Trophoblast cell (in vitro differentiated cells and primary cell): ENCODE data around the gene VRK3.
A peak's percentile ranks its signal among the peaks of the same experiment; 100 is the strongest.

Experiments used
- DNase-seq, 2 donors: peaks; one replicate each; pipeline ENCODE4 v3.0.0-alpha.2; 2016
- H2AFZ ChIP-seq: 2 replicates; pipeline ENCODE4 v1.6.1; 2013; ENCODE audit warnings: low read length, moderate library complexity, mild to moderate bottlenecking; ENCODE audit not compliant: insufficient read depth, poor library complexity
- H2AK5ac ChIP-seq: 2 replicates; pipeline ENCODE4 v1.6.1; 2013; ENCODE audit warnings: mild to moderate bottlenecking, low read length
- H2BK120ac ChIP-seq: 2 replicates; pipeline ENCODE4 v1.6.1; 2013; ENCODE audit warnings: low read length, mild to moderate bottlenecking, moderate library complexity; ENCODE audit not compliant: insufficient read depth, poor library complexity
- H2BK12ac ChIP-seq: 2 replicates; pipeline ENCODE4 v1.6.1; 2013; ENCODE audit warnings: mild to moderate bottlenecking, low read length, moderate library complexity
- H2BK5ac ChIP-seq: 2 replicates; pipeline ENCODE4 v1.6.1; 2013; ENCODE audit warnings: low read length, low read depth, moderate library complexity, mild to moderate bottlenecking; ENCODE audit not compliant: poor library complexity
- H3K14ac ChIP-seq: 2 replicates; pipeline ENCODE4 v1.6.1; 2013; ENCODE audit warnings: mild to moderate bottlenecking, low read length
- H3K18ac ChIP-seq: 2 replicates; pipeline ENCODE4 v1.6.1; 2013; ENCODE audit warnings: mild to moderate bottlenecking, low read length
- H3K23ac ChIP-seq: 2 replicates; pipeline ENCODE4 v1.6.1; 2013; ENCODE audit warnings: low read length
- H3K27ac ChIP-seq: 2 replicates; pipeline ENCODE4 v1.5.1; 2013; ENCODE audit warnings: low read depth, mild to moderate bottlenecking, inconsistent platforms, low read length, moderate library complexity
- H3K27me3 ChIP-seq: 2 replicates; pipeline ENCODE4 v1.6.1; 2013; ENCODE audit warnings: inconsistent platforms, mild to moderate bottlenecking, low read length, moderate library complexity; ENCODE audit not compliant: insufficient read depth
- H3K36me3 ChIP-seq, 2 experiments: 1 replicate in 1 of 2; 2 replicates in 1 of 2; pipeline ENCODE4 v1.6.1; 2013; ENCODE audit warnings: low read length in 2 of 2, mild to moderate bottlenecking in 2 of 2, moderate library complexity in 1 of 2; ENCODE audit not compliant: insufficient read depth in 2 of 2, control insufficient read depth in 1 of 2
- H3K4ac ChIP-seq: 2 replicates; pipeline ENCODE4 v1.6.1; 2013; ENCODE audit warnings: low read depth, mild to moderate bottlenecking, low read length, moderate library complexity
- H3K4me1 ChIP-seq, 2 experiments: 1 replicate in 1 of 2; 2 replicates in 1 of 2; pipeline ENCODE4 v1.6.1; 2013; ENCODE audit warnings: low read length in 2 of 2, mild to moderate bottlenecking in 2 of 2, moderate library complexity in 1 of 2; ENCODE audit not compliant: insufficient read depth in 2 of 2, control insufficient read depth in 1 of 2
- H3K4me2 ChIP-seq: 2 replicates; pipeline ENCODE4 v1.6.1; 2013; ENCODE audit warnings: inconsistent platforms, mild to moderate bottlenecking, low read length, moderate library complexity
- H3K4me3 ChIP-seq: 2 replicates; pipeline ENCODE4 v1.5.1; 2013; ENCODE audit warnings: mild to moderate bottlenecking, low read depth, low read length, inconsistent platforms
- H3K79me1 ChIP-seq: one replicate; pipeline ENCODE4 v1.6.1; 2013; ENCODE audit warnings: low read length
- H3K79me2 ChIP-seq: 2 replicates; pipeline ENCODE4 v1.6.1; 2013; ENCODE audit warnings: low read length, mild to moderate bottlenecking; ENCODE audit not compliant: control insufficient read depth, insufficient read depth, poor library complexity
- H3K9ac ChIP-seq: 2 replicates; pipeline ENCODE4 v1.6.1; 2013; ENCODE audit warnings: mild to moderate bottlenecking, low read length
- H3K9me3 ChIP-seq: 2 replicates; pipeline ENCODE4 v1.6.1; 2013; ENCODE audit warnings: low read depth, mild to moderate bottlenecking, control low read depth, inconsistent platforms, low read length; ENCODE audit not compliant: insufficient read depth
- H4K12ac ChIP-seq: 2 replicates; pipeline ENCODE4 v1.6.1; 2013; ENCODE audit warnings: low read depth, mild to moderate bottlenecking, low read length, moderate library complexity
- H4K8ac ChIP-seq: 2 replicates; pipeline ENCODE4 v1.6.1; 2013; ENCODE audit warnings: low read depth, mild to moderate bottlenecking, low read length, moderate library complexity
- H4K91ac ChIP-seq: one replicate; pipeline ENCODE4 v1.6.1; 2013; ENCODE audit warnings: low read depth, mild to moderate bottlenecking, low read length, moderate library complexity
- WGBS: extraction: QIAGEN DNeasy Blood & Tissue Kit; methylation state at CpG from one replicate; pipeline ENCODE4 v1.1.7; 2013; ENCODE audit warnings: missing lambda C conversion rate; ENCODE audit not compliant: insufficient read length, insufficient coverage; ENCODE audit errors: extremely low coverage; 5-methylcytosine and 5-hydroxymethylcytosine counted together

Gene VRK3

DNA sequence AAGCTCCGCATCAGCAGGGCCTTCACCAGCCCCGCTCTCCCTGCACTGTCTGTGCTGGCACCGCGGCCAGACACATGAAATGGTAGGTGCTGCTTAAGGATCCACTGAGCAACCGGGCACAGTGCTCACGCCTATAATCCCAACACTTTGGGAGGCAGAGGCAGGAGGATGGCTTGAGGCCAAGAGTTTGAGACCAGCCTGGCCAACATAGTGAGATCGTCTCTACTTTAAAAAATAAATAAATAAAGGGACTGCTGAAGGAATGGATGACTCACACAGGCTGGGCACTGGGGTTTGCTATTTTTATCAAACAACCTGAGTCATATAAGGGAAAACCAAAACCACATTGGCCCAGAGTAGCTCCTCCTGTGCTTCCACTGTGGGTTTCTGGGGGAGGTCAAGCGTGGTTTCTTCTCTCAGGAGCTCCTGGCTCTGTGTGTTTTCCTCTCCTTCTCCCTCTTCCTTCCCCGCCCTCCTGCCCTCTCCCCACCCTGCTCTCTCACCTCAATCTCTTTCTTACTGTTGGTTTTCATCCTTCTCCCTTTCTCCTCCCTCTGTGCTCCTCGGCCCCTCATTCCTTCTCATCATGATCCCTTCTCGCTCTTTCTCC lies 21.3 kb downstream of the VRK3 start:
- Histone ChIP-seq H3K79me2 (no peaks in the 10 kb centered on the region), H3K4me3 (no peak overlapping the region), H3K27me3 (no peaks in the 10 kb centered on the region), H2BK12ac (no peak overlapping the region), H3K18ac (no peak overlapping the region), H4K12ac (no peak overlapping the region), H3K4me2 (no peak overlapping the region), H2BK120ac (no peak overlapping the region), H2BK5ac (no peak overlapping the region), H3K9me3 (no peaks in the 10 kb centered on the region), H3K27ac (no peak overlapping the region), H3K36me3 (peaks cover 77 to 84% of the 10 kb centered on the region in 2 experiments), H3K79me1 (no peaks in the 10 kb centered on the region), H2AFZ (no peak overlapping the region), H3K4me1 (no peaks in the 10 kb centered on the region), H2AK5ac (no peak overlapping the region), H3K23ac (no peak overlapping the region), H3K14ac (no peak overlapping the region), H4K8ac (no peak overlapping the region), H4K91ac (no peak overlapping the region), H3K9ac (no peak overlapping the region), H3K4ac (no peak overlapping the region)
- peak in 1 of 2 donors; percentile 17 for DNase-seq
- no CpG with 5 or more reads among the region's 11 CpGs for WGBS

DNA sequence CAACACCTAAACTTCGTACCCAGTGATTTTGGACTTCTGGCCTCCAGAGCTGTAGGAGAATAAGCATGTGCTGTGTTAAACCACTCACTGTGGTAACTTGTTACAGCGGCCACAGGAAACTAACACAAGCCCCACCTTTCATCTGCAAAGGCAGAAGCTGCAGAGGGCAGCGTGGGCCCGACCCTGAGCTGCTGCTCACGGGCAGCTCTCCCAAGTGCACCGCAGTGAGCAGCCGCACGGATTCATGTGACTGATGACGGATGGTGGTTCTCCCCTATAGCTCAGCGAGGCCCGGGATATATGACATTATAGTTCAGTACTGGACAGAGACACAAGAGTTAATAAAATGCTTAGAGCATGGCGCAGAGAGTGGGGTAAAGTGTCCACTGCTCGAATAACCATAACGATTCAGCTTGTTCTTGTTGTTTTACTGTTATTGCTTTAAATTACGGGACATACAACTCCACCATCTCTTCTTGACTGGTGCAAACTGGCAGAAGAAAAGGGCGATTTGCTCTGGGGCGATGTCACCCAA lies 21.9 kb downstream of the VRK3 start:
- no peak overlapping the region for H2AK5ac ChIP-seq
- no CpG with 5 or more reads among the region's 17 CpGs for WGBS
- H4K91ac ChIP-seq, result no peak overlapping the region
- no peak overlapping the region for H3K18ac ChIP-seq
- H4K8ac ChIP-seq, result no peak overlapping the region
- no peak overlapping the region for H3K4me2 ChIP-seq
- no peak overlapping the region for H3K23ac ChIP-seq
- no peak overlapping the region for H2BK120ac ChIP-seq
- no peak overlapping the region for H4K12ac ChIP-seq
- no peak overlapping the region for H3K14ac ChIP-seq
- no peaks in the 10 kb centered on the region for H3K79me1 ChIP-seq
- no peak overlapping the region for H2BK5ac ChIP-seq
- H2BK12ac ChIP-seq, result no peak overlapping the region
- no peak overlapping the region for H3K4me3 ChIP-seq
- H3K4me1 ChIP-seq, result no peaks in the 10 kb centered on the region
- H3K9me3 ChIP-seq, result no peaks in the 10 kb centered on the region
- DNase-seq, result no peak
- no peak overlapping the region for H3K4ac ChIP-seq
- no peaks in the 10 kb centered on the region for H3K27me3 ChIP-seq
- no peak overlapping the region for H2AFZ ChIP-seq
- peaks cover 72 to 79% of the 10 kb centered on the region in 2 experiments for H3K36me3 ChIP-seq
- no peaks in the 10 kb centered on the region for H3K79me2 ChIP-seq
- H3K27ac ChIP-seq, result no peak overlapping the region
- H3K9ac ChIP-seq, result no peak overlapping the region

DNA sequence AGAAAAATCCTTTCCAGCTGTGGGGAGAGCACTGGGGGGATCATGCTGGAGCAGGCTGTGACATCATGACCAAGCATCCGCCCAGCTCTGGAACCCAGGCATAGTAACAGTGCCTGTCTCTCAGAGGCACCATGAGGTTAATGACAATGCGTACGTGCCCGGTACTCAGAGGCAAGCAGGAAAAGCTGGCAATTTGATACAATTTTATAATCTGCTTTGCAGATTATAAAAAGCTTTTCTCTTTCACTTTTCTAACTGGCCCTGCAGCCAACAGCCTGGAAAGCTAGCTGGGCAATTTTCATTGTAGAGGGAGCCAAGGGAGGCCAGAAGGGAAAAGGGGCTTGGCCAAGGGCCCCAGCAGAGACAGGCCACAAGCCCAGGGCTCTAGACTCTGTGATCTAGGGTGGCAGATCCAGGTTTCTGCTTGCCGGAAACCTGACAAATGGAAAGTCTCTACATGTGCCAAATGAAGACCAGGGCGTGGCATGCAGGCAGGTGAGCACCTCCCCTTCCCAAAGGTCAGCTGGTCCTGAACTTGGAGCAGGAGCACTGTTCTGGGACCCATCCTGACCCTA lies 22.7 kb downstream of the VRK3 start:
- Histone ChIP-seq H3K23ac (no peak overlapping the region), H2BK12ac (no peak overlapping the region), H4K8ac (no peak overlapping the region), H2BK5ac (no peak overlapping the region), H3K4me3 (no peak overlapping the region), H4K12ac (no peak overlapping the region), H3K79me2 (no peaks in the 10 kb centered on the region), H2AFZ (no peak overlapping the region), H3K27ac (no peak overlapping the region), H3K79me1 (no peaks in the 10 kb centered on the region), H3K36me3 (peaks cover 66 to 75% of the 10 kb centered on the region in 2 experiments), H3K9ac (no peak overlapping the region), H3K4ac (no peak overlapping the region), H3K27me3 (no peaks in the 10 kb centered on the region), H4K91ac (no peak overlapping the region), H3K9me3 (no peaks in the 10 kb centered on the region), H3K18ac (no peak overlapping the region), H3K4me2 (no peak overlapping the region), H3K4me1 (no peaks in the 10 kb centered on the region), H3K14ac (no peak overlapping the region), H2BK120ac (no peak overlapping the region), H2AK5ac (no peak overlapping the region)
- WGBS, result no CpG with 5 or more reads among the region's 6 CpGs
- no peak for DNase-seq

DNA sequence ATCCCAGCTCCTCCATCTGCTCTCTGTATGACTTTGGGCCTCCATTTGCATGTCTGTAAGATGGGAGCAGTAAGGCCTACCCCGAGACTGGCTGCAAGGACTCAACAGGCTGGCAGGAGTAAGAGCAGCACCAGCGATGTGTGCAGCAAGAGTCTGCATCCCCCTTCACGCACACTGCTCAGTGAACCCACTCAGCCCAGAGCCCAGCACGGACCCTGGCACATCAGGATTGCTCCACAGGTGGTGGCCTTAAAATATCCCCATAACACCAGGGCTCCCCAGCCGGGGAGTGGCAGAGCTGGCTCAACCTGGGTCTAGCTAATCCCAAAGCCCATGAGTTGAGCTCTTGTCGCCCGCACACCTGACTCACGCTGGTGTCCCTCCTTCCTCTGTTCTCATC lies 23.4 kb downstream of the VRK3 start:
- Histone ChIP-seq H3K27me3 (no peaks in the 10 kb centered on the region), H3K18ac (no peak overlapping the region), H2AFZ (no peak overlapping the region), H3K9ac (no peak overlapping the region), H2BK5ac (no peak overlapping the region), H4K91ac (no peak overlapping the region), H2AK5ac (no peak overlapping the region), H3K9me3 (no peaks in the 10 kb centered on the region), H3K4me2 (no peak overlapping the region), H2BK12ac (no peak overlapping the region), H3K14ac (no peak overlapping the region), H3K27ac (no peak overlapping the region), H3K4me1 (no peaks in the 10 kb centered on the region), H3K4me3 (no peak overlapping the region), H3K4ac (no peak overlapping the region), H3K79me1 (no peaks in the 10 kb centered on the region), H3K23ac (no peak overlapping the region), H2BK120ac (no peak overlapping the region), H4K8ac (no peak overlapping the region), H3K36me3 (peaks cover 61 to 74% of the 10 kb centered on the region in 2 experiments), H3K79me2 (no peaks in the 10 kb centered on the region), H4K12ac (no peak overlapping the region)
- no peak for DNase-seq
- WGBS, result no CpG with 5 or more reads among the region's 8 CpGs
